ENCODE measurements around the gene EPN1.

GRCh38 chr19:55656552-55656951, 18.5 kb upstream of the EPN1 start:
- TF ChIP-seq CTCF (IDR thresholded peaks at IDR 0.05; ENCODE audit: low read depth, low read length, missing input control) (no peak), GABPA (IDR thresholded peaks at IDR 0.05 in 1 of 2, conservative IDR thresholded peaks at IDR 0.05 in 1 of 2) (no peak), TAF1 (conservative IDR thresholded peaks at IDR 0.05) (no peak), JUND (IDR thresholded peaks at IDR 0.05) (no peak), MAX (IDR thresholded peaks at IDR 0.05) (no peak), EGR1 (IDR thresholded peaks at IDR 0.05; ENCODE audit: low read depth in 2 of 2) (no peak), REST (IDR thresholded peaks at IDR 0.05) (no peak), YY1 (IDR thresholded peaks at IDR 0.05) (no peak), RAD21 (IDR thresholded peaks at IDR 0.05) (no peak), RXRA (IDR thresholded peaks at IDR 0.05) (no peak), ATF3 (IDR thresholded peaks at IDR 0.05) (no peak), NR2F2 (IDR thresholded peaks at IDR 0.05) (no peak)

Measured in liver (tissue), 3 donors.